ENCODE measurements around the gene FAM187B. TPM values are rescaled to one million over a fixed set of nuclear protein-coding genes. Genes with fewer than 3 reads are reported as not detected.

FAM187B gene
- total RNA-seq, 1 donor from 2014 or later, result not detected

- Histone ChIP-seq H3K9me3 (no peaks in the 10 kb centered on the region), H3K27me3 (no peaks in the 10 kb centered on the region), H3K36me3 (no peaks in the 10 kb centered on the region), H3K27ac (no peak overlapping the region), H3K4me1 (no peaks in the 10 kb centered on the region), H3K4me3 (no peak overlapping the region)
- TF ChIP-seq, protein P1, sequence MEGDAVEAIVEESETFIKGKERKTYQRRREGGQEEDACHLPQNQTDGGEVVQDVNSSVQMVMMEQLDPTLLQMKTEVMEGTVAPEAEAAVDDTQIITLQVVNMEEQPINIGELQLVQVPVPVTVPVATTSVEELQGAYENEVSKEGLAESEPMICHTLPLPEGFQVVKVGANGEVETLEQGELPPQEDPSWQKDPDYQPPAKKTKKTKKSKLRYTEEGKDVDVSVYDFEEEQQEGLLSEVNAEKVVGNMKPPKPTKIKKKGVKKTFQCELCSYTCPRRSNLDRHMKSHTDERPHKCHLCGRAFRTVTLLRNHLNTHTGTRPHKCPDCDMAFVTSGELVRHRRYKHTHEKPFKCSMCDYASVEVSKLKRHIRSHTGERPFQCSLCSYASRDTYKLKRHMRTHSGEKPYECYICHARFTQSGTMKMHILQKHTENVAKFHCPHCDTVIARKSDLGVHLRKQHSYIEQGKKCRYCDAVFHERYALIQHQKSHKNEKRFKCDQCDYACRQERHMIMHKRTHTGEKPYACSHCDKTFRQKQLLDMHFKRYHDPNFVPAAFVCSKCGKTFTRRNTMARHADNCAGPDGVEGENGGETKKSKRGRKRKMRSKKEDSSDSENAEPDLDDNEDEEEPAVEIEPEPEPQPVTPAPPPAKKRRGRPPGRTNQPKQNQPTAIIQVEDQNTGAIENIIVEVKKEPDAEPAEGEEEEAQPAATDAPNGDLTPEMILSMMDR (IDR thresholded peaks at IDR 0.05), result no peak
- DNase-seq (ENCODE audit: low spot score in 2 of 2), result no peak
- intact Hi-C loops (cut with DNase I), result no loop called here
Observed at GRCh38 chr19:35178701-35179100, 49.8 kb downstream of the FAM187B start.

DNA sequence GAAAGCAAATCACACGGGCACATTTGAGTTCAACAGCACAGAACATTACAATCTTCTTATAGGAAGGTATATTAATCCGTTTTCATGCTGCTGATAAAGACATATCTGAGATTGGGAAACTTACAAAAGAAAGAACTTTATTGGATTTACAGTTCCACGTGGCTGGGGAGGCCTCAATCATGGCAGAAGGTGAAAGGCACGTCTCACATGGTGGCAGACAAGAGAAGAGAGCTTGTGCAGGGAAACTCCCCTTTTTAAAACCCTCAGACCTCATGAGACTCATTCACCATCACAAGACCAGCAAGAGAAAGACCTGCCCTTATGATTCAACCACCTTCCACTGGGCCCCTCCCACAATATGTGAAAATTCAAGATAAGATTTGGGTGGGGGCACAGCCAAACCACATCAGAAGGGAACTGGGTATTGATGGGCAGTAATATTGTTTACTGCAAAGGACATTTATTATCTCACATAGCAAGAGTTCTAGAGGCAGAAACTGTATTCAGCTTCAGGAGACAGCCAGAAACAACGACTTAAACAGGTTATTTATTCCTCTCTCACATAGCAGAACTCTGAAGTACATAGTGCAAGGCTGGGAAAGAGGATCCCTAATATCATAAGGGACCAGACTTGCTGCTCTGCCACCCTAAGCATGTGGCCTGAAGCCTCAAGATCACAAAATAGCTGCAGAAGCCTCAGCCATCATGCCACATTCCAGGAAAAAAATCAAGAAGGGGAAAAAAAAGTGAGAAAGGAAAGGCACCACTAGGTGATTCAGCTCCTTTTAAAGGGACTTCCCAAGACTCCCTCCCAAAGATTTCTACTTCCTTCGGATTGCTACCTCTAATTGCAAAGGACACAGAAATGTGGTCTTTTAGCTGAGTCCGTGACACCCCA is 50.9 kb downstream of the FAM187B start:
- intact Hi-C loops (cut with DNase I), result no loop called here

DNA sequence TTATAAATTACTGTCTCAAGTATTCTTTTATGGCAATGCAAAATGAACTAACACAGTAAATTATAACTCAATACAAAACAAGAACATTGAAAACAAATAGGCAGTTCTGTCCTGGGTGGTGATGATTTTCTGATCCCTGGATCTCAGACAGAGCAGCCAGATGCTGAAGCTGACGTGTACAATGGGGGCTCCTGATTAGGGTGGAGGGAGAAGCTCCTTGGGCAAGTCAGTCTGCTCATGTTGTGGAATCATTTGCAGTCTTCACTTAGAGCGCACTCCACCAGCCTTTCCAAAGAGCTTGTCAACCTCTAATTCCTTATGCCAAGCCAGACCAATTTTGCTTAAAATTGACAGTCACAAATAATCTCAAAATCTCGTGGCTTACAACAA is 52.4 kb downstream of the FAM187B start:
- Histone ChIP-seq H3K4me1 (no peaks in the 10 kb centered on the region), H3K27ac (no peak overlapping the region), H3K9me3 (no peaks in the 10 kb centered on the region), H3K4me3 (no peak overlapping the region), H3K27me3 (no peaks in the 10 kb centered on the region), H3K36me3 (no peaks in the 10 kb centered on the region)
- TF ChIP-seq, protein P1 (IDR thresholded peaks at IDR 0.05), result no peak
- no peak for DNase-seq (ENCODE audit: low spot score in 2 of 2)
- intact Hi-C loops (cut with DNase I), result no loop called here

More for the DNA sequence above, 50.9 kb downstream of the FAM187B start:
- no peak for DNase-seq (ENCODE audit: low spot score in 2 of 2)
- no peak overlapping the region for H3K4me3 ChIP-seq
- no peaks in the 10 kb centered on the region for H3K4me1 ChIP-seq
- H3K9me3 ChIP-seq, result no peaks in the 10 kb centered on the region
- TF ChIP-seq, protein P1 (IDR thresholded peaks at IDR 0.05), result no peak
- no peak overlapping the region for H3K27ac ChIP-seq
- H3K36me3 ChIP-seq, result no peaks in the 10 kb centered on the region
- no peaks in the 10 kb centered on the region for H3K27me3 ChIP-seq

Other genes with a start within 250 kb of the FAM187B start
- gene GRAMD1A, start 228.4 kb downstream of the FAM187B start, total RNA-seq, result 103 TPM
- gene SCN1B, start 198.3 kb downstream of the FAM187B start, total RNA-seq, result 20.8 TPM
- 0.85 TPM for gene HPN, start 187.0 kb downstream of the FAM187B start, total RNA-seq
- not detected for gene FXYD3, start 112.9 kb downstream of the FAM187B start, total RNA-seq
- 59.3 TPM for gene LGI4, start 93.7 kb downstream of the FAM187B start, total RNA-seq
- 34.8 TPM for gene FXYD1, start 89.9 kb downstream of the FAM187B start, total RNA-seq
- not detected for gene FXYD7, start 85.5 kb downstream of the FAM187B start, total RNA-seq
- 138 TPM for gene FXYD5, start 74.0 kb downstream of the FAM187B start, total RNA-seq
- gene LSR, start 20.3 kb upstream of the FAM187B start, total RNA-seq, result 79.4 TPM
- 116 TPM for gene USF2, start 40.2 kb upstream of the FAM187B start, total RNA-seq
- not detected for gene HAMP, start 53.8 kb upstream of the FAM187B start, total RNA-seq
- not detected for gene MAG, start 63.4 kb upstream of the FAM187B start, total RNA-seq
- gene CD22, start 100.4 kb upstream of the FAM187B start, total RNA-seq, result 0.75 TPM
- gene FFAR1, start 119.2 kb upstream of the FAM187B start, total RNA-seq, result not detected
- not detected for gene FFAR3, start 129.7 kb upstream of the FAM187B start, total RNA-seq
- not detected for gene GPR42, start 142.3 kb upstream of the FAM187B start, total RNA-seq
- not detected for gene FFAR2, start 219.5 kb upstream of the FAM187B start, total RNA-seq

Data from ascending aorta (tissue), 2 donors.